Astrocyte (in vitro differentiated cells and primary cell): ENCODE results near the gene ZGPAT.

Source experiments
- EZH2 ChIP-seq: IDR thresholded peaks from 2 replicates; pipeline ENCODE4 v1.6.1; 2012; ENCODE audit warnings: mild to moderate bottlenecking, low read length, inconsistent platforms; ENCODE audit not compliant: insufficient read depth
- TF ChIP-seq, protein P1 (sequence below): IDR thresholded peaks from 2 replicates; pipeline ENCODE4 v1.5.1; 2011; ENCODE audit warnings: low read depth, mild to moderate bottlenecking, inconsistent platforms, low read length, moderate library complexity; ENCODE audit not compliant: insufficient read depth

DNA sequence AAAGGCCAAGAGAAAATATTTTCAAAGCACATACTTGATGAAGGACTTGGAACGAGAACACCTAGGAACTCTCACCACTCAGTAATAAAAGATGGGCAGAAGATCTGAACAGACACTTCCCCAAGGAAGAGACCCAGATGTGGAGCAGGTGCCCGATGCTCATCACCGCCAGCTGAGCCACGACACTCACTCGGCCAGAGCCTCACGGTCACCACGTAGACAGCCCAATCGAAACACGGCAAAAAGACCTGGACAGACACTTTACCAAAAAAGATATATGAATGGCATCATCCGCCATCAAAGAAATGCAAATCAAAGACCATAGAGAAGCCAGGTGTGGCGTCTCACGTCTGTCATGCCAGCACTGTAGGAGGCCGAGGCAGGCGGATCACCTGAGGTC, 73.3 kb downstream of the ZGPAT start:
- TF ChIP-seq, protein P1, sequence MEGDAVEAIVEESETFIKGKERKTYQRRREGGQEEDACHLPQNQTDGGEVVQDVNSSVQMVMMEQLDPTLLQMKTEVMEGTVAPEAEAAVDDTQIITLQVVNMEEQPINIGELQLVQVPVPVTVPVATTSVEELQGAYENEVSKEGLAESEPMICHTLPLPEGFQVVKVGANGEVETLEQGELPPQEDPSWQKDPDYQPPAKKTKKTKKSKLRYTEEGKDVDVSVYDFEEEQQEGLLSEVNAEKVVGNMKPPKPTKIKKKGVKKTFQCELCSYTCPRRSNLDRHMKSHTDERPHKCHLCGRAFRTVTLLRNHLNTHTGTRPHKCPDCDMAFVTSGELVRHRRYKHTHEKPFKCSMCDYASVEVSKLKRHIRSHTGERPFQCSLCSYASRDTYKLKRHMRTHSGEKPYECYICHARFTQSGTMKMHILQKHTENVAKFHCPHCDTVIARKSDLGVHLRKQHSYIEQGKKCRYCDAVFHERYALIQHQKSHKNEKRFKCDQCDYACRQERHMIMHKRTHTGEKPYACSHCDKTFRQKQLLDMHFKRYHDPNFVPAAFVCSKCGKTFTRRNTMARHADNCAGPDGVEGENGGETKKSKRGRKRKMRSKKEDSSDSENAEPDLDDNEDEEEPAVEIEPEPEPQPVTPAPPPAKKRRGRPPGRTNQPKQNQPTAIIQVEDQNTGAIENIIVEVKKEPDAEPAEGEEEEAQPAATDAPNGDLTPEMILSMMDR, result no peak
- TF ChIP-seq EZH2, result no peak
